Coronary artery (tissue), 2 donors: ENCODE data around the gene SCAMP4.

ENCODE experiments used
- DNase-seq: peaks from one replicate; pipeline ENCODE4 v3.0.0-alpha.2; 2017; ENCODE audit warnings: low spot score
- H3K27ac ChIP-seq, 2 donors: fragments of 200-600 bp; sonication (generic); one replicate each; pipeline ENCODE4 v1.5.1; 2016 to 2019
- H3K4me3 ChIP-seq: fragments of 200-600 bp; sonication (generic); 2 replicates; pipeline ENCODE4 v1.5.1; 2016; ENCODE audit warnings: mild to moderate bottlenecking, moderate library complexity
- TF ChIP-seq, protein P1 (sequence below): fragments of 200-600 bp; sonication (generic); IDR thresholded peaks from one replicate; pipeline ENCODE4 v1.5.1; 2019; ENCODE audit warnings: antibody characterized with exemption

SCAMP4 gene

DNA sequence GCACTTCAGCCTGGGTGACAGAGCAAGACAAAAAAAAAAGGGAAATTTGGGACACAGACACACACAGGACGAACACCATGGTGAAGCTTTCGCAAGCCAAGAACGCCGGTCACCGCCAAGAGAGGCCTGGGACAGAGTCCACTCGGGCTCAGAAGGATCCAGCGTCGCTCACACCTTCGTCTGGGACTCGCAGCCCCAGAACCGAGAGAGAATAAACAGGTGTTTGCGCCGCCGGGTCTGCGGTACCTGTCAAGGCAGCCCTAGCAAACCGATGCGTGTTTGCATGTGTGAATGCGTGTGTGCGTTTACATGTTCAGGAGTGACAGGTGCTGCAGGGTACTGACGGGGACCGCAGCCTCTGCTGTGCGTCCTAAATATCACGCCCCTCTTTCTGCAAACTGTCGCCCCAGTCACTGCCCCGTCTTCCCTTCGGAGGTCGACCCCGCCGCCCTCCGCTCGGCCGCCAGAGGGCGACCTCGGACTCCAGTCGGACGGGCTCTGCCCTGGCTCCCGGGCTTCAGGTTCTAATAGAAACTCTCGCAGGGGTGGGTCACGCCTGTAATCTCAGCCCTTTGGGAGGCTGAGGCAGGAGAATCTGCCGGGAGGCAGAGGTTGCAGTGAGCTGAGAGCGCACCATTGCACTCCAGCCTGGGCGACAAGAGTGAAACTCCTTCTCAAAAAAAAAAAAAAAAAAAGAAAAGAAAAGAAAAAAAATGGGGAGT, 24.0 kb downstream of the SCAMP4 start:
- no peak for DNase-seq
- no peak overlapping the region for H3K27ac ChIP-seq
- TF ChIP-seq, protein P1, sequence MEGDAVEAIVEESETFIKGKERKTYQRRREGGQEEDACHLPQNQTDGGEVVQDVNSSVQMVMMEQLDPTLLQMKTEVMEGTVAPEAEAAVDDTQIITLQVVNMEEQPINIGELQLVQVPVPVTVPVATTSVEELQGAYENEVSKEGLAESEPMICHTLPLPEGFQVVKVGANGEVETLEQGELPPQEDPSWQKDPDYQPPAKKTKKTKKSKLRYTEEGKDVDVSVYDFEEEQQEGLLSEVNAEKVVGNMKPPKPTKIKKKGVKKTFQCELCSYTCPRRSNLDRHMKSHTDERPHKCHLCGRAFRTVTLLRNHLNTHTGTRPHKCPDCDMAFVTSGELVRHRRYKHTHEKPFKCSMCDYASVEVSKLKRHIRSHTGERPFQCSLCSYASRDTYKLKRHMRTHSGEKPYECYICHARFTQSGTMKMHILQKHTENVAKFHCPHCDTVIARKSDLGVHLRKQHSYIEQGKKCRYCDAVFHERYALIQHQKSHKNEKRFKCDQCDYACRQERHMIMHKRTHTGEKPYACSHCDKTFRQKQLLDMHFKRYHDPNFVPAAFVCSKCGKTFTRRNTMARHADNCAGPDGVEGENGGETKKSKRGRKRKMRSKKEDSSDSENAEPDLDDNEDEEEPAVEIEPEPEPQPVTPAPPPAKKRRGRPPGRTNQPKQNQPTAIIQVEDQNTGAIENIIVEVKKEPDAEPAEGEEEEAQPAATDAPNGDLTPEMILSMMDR: peak; percentile 93
- H3K4me3 ChIP-seq: peak overlapping the region; percentile 61

DNA sequence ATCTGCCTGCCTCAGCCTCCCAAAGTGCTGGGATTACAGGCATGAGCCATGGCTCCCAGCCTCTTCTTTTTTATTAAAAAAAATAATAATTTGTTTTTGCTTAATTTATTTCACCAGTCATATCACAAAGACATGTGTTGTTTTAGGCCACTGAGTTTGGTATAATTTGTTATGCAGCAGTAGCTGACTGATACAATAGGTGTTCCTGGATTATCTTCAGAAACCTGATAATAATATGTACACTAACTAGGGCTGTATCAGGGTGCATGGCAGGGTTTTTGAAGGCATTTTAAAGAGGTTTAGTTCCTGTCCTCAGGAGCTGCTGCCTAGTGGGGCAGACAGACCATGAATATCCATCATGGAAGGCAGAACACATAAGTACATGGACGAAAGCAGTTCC, 26.2 kb downstream of the SCAMP4 start:
- no peak for DNase-seq
- TF ChIP-seq, protein P1: no peak
- H3K27ac ChIP-seq: no peak overlapping the region
- H3K4me3 ChIP-seq: no peak overlapping the region

DNA sequence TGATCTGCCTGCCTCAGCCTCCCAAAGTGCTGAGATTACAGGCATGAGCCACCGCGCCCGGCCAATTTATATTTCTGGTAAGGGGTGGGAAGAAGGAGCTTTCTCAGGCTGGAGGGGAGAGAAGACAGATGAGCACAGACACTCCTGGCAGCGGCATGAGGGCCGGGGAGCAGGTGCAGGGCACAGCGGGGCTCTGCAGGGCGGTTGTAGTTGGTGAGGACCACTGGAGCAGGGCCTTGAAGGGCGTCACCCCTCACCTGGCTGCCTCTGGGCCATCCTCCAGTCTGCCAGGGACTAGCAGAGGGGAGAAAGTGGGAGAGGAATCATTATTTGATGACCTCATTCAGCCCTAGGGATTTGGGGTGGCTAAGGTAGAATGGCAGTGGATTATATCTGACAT, 27.2 kb downstream of the SCAMP4 start:
- H3K27ac ChIP-seq: no peak overlapping the region

DNA sequence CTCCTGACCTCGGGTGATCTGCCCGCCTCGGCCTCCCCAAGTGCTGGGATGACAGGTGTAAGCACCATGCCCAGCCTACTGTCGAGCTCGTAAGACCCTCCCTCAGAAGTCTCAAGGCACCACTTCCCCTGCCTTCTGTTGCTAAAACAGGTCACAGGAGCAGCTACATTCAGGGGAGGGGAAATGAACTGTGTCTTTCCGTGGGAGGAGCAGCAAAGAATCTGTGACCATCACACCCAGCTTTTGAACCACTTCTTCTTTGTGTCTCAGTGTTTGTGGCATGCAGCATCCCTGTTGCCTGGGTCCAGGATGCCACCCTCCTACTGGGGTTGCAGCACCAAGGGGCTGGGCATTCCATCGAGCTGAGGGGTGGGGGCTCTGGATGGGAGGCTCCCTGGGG, 28.0 kb downstream of the SCAMP4 start:
- TF ChIP-seq, protein P1: no peak
- Histone ChIP-seq H3K27ac (no peak overlapping the region), H3K4me3 (no peak overlapping the region)
- no peak for DNase-seq

More for the DNA sequence above, 27.2 kb downstream of the SCAMP4 start:
- DNase-seq: no peak
- no peak overlapping the region for H3K4me3 ChIP-seq
- TF ChIP-seq, protein P1: no peak

DNA sequence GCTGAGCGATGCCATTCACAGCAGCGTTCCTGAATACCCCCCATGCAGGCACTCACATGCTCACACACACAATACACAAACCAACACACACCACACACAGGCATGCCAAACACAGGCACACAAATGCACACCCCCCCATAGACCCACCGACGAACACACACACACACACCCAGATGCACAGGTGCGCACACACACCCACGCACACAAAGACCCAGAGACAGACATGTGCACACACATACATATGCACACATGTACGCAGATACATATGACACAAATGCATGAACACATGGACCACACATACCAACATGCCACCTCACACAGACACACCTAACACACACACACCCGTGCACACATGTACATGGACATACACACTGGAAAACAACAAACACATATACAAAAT, 28.7 kb downstream of the SCAMP4 start:
- Histone ChIP-seq H3K27ac (no peak overlapping the region), H3K4me3 (no peak overlapping the region)
- no peak for DNase-seq
- TF ChIP-seq, protein P1: no peak

DNA sequence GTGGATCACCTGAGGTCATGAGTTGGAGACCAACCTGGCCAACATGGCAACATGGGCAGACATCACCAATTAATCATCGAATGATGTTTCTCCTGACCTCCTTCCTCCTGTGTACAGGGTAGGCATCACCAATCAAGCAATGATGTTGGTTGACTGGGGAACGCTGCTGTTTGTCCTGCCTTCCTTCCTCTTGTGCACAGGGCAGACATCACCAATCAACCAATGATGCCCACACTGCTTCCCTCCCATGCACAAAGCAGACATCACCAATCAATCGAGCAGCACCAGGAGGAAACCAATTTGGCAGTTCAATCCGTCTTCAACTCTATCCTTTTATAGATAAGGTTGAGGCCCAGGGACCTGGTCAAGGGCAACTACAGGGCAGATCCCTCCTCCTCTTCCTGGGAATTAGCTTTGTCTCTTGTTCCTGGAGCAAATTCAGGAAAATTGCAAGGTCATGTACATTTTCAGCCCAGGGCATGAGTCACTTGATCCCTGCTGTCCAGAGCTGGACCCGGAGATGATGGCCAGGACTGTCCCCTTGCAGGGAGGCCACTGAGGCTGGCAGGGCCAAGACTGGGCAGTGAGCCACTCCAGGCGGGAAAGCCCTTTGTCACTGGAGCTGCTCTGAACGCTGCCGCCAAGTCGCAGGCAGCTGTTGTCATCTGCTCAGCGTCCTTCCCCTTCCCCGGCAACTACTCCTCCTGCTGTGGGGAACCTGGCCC, 30.4 kb downstream of the SCAMP4 start:
- Histone ChIP-seq H3K4me3 (no peak overlapping the region), H3K27ac (peak overlapping the region in 1 of 2 donors; percentile 17)
- TF ChIP-seq, protein P1: no peak
- no peak for DNase-seq

DNA sequence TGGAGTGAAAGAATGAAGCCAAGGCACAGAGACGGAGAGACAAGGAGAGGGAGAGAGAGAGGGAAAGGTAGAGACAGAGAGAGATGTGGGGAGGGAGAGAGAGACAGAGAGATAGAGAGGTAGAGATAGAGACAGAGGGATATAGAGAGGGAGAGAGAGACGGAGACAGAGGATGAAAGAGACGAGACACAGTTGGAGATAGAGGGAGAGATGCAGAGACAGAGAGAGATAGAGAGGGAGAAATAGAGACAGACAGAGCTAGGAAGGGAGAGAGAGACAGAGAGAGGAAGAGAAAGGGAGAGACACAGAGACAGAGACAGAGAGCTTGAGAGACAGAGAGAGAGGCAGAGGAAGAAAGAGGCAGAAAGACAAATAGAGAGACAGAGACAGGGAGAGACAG, 31.2 kb downstream of the SCAMP4 start:
- Histone ChIP-seq H3K27ac (no peak overlapping the region), H3K4me3 (no peak overlapping the region)
- DNase-seq: no peak
- TF ChIP-seq, protein P1: no peak
